IMR-90 (cell line): ENCODE measurements around the gene GUCY2F. TPM values are rescaled to one million over a fixed set of nuclear protein-coding genes. Genes with fewer than 3 reads are reported as not detected.

ENCODE experiments used
- ATAC-seq: fragments of 200-7000 bp; cut with Tn5 transposase; 2 replicates; pipeline ENCODE4 v1.9.1; 2020; ENCODE audit warnings: low read depth, mild to moderate bottlenecking, moderate library complexity
- BruUV-seq: library from RNA; stranded (reverse); fragments of 400-500 nt; replicated peaks from 2 replicates; lab custom pipeline; 2021; lab: Mats Ljungman, UMichigan
- CTCF ChIA-PET: fragments of 300-600 bp; formaldehyde crosslinking; extraction: SDS; loops from one replicate; lab custom pipeline; 2021; ENCODE audit warnings: antibody characterized with exemption; lab: Yijun Ruan, JAX
- POLR2A ChIA-PET: fragments of 300-600 bp; sonication (Branson Sonifier 250); formaldehyde crosslinking; loops from one replicate; lab custom pipeline; 2022; ENCODE audit warnings: antibody characterized with exemption; ENCODE audit not compliant: unreplicated experiment; lab: Charles Lee
- DNase-seq: peaks from one replicate; pipeline ENCODE4 v3.0.0; 2013
- H2AFZ ChIP-seq: replicated peaks from 2 replicates; pipeline ENCODE3; 2013; ENCODE audit warnings: low read length, mild to moderate bottlenecking; ENCODE audit not compliant: poor library complexity
- H2AK5ac ChIP-seq: 2 replicates; pipeline ENCODE4 v1.6.1; 2013; ENCODE audit warnings: low read depth, low read length, inconsistent platforms
- H2AK9ac ChIP-seq: replicated peaks from 2 replicates; pipeline ENCODE3; 2013; ENCODE audit warnings: mild to moderate bottlenecking, low read depth, low read length, moderate library complexity; ENCODE audit not compliant: poor library complexity
- H2BK120ac ChIP-seq: 2 replicates; pipeline ENCODE4 v1.6.1; 2013; ENCODE audit warnings: low read depth, low read length, inconsistent platforms
- H2BK15ac ChIP-seq: 3 replicates; pipeline ENCODE4 v1.6.1; 2013; ENCODE audit warnings: low read depth, low read length, inconsistent platforms
- H2BK20ac ChIP-seq: 2 replicates; pipeline ENCODE4 v1.6.1; 2013; ENCODE audit warnings: low read depth, mild to moderate bottlenecking, inconsistent platforms, low read length, moderate library complexity
- H2BK5ac ChIP-seq: 2 replicates; pipeline ENCODE4 v1.6.1; 2013; ENCODE audit warnings: mild to moderate bottlenecking, low read depth, low read length, inconsistent platforms; ENCODE audit not compliant: poor library complexity, severe bottlenecking
- H3K14ac ChIP-seq: replicated peaks from 2 replicates; pipeline ENCODE4 v1.6.1; 2013; ENCODE audit warnings: low read depth, low read length, inconsistent platforms
- H3K18ac ChIP-seq: 2 replicates; pipeline ENCODE4 v1.6.1; 2013; ENCODE audit warnings: low read depth, low read length, control low read depth
- H3K23ac ChIP-seq: 2 replicates; pipeline ENCODE4 v1.6.1; 2013; ENCODE audit warnings: low read depth, low read length, inconsistent platforms
- H3K27ac ChIP-seq: 2 replicates; pipeline ENCODE4 v1.5.1; 2013; ENCODE audit warnings: mild to moderate bottlenecking, control low read depth, low read length; ENCODE audit not compliant: insufficient read depth
- H3K27me3 ChIP-seq: 2 replicates; pipeline ENCODE4 v1.6.1; 2013; ENCODE audit warnings: low read length; ENCODE audit not compliant: control insufficient read depth, insufficient read depth
- H3K36me3 ChIP-seq: 2 replicates; pipeline ENCODE4 v1.6.1; 2013; ENCODE audit warnings: low read length, mixed read lengths; ENCODE audit not compliant: control insufficient read depth, insufficient read depth
- H3K4ac ChIP-seq: 2 replicates; pipeline ENCODE4 v1.6.1; 2013; ENCODE audit warnings: low read depth, low read length, inconsistent platforms
- H3K4me1 ChIP-seq: 2 replicates; pipeline ENCODE4 v1.6.1; 2013; ENCODE audit warnings: low read length, mixed read lengths; ENCODE audit not compliant: control insufficient read depth, insufficient read depth
- H3K4me2 ChIP-seq: 2 replicates; pipeline ENCODE4 v1.6.1; 2013; ENCODE audit warnings: low read depth, mild to moderate bottlenecking, control low read depth, low read length, moderate library complexity
- H3K4me3 ChIP-seq: 2 replicates; pipeline ENCODE4 v1.5.1; 2013; ENCODE audit warnings: low read depth, mild to moderate bottlenecking, control low read depth, low read length, moderate library complexity; ENCODE audit not compliant: insufficient read depth
- H3K56ac ChIP-seq: 2 replicates; pipeline ENCODE4 v1.6.1; 2013; ENCODE audit warnings: low read length, inconsistent platforms; ENCODE audit not compliant: insufficient read depth; ENCODE audit errors: extremely low read depth
- H3K79me1 ChIP-seq, 2 experiments: 2 replicates each; pipeline ENCODE4 v1.6.1; 2013; ENCODE audit warnings: low read length in 2 of 2, inconsistent platforms in 1 of 2, low read depth in 1 of 2
- H3K9ac ChIP-seq: 2 replicates; pipeline ENCODE4 v1.6.1; 2013; ENCODE audit warnings: low read depth, low read length, control low read depth
- H3K9me1 ChIP-seq: 2 replicates; pipeline ENCODE4 v1.6.1; 2013; ENCODE audit warnings: low read length, inconsistent platforms; ENCODE audit not compliant: insufficient read depth
- H3K9me3 ChIP-seq: 2 replicates; pipeline ENCODE4 v1.6.1; 2013; ENCODE audit warnings: low read length; ENCODE audit not compliant: control insufficient read depth, insufficient read depth
- H4K20me1 ChIP-seq: 2 replicates; pipeline ENCODE4 v1.6.1; 2013; ENCODE audit warnings: low read length, inconsistent platforms; ENCODE audit not compliant: insufficient read depth
- H4K5ac ChIP-seq: 2 replicates; pipeline ENCODE4 v1.6.1; 2013; ENCODE audit warnings: mild to moderate bottlenecking, low read depth, low read length, control low read depth
- H4K8ac ChIP-seq, 2 experiments: 2 replicates each; pipeline ENCODE4 v1.6.1; 2013; ENCODE audit warnings: low read depth in 2 of 2, low read length in 2 of 2, control low read depth in 1 of 2, inconsistent platforms in 1 of 2
- H4K91ac ChIP-seq: 2 replicates; pipeline ENCODE4 v1.6.1; 2013; ENCODE audit warnings: low read depth, low read length, inconsistent platforms; ENCODE audit not compliant: insufficient read depth
- CEBPB ChIP-seq: IDR thresholded peaks from 2 replicates; pipeline ENCODE4 v1.6.1; 2012; ENCODE audit warnings: low read depth, low read length, improper control_type of control experiment
- NFE2L2 ChIP-seq: fragments of 150-350 bp; IDR thresholded peaks from 2 replicates; pipeline ENCODE4 v1.6.1; 2016; ENCODE audit warnings: low read depth, mild to moderate bottlenecking, low read length
- WGBS, 2 experiments: methylation state at CpG; one replicate each; pipeline versions ENCODE4 v1.1.5 to v1.1.7; 2013; ENCODE audit warnings: missing lambda C conversion rate in 2 of 2; ENCODE audit not compliant: insufficient read length in 1 of 2; ENCODE audit errors: extremely low coverage in 2 of 2; 5-methylcytosine and 5-hydroxymethylcytosine counted together
- dilution Hi-C: fragments of 300-500 bp; cut with HindIII; formaldehyde crosslinking; loops from one replicate; pipeline ENCODE4 v1.14.3; 2018; ENCODE audit warnings: low sequenced_read_pairs; ENCODE audit not compliant: unreplicated experiment
- in situ Hi-C: fragments of 300-500 bp; cut with MboI; formaldehyde crosslinking; loops from 3 replicates; pipeline ENCODE4 v1.14.3; 2019; ENCODE audit warnings: low sequenced_read_pairs, inconsistent platforms, mixed read lengths
- intact Hi-C: fragments of 100-400 bp; cut with micrococcal nuclease; formaldehyde crosslinking; loops from 2 replicates; pipeline ENCODE4 v1.10.0; 2022
- polyA plus RNA-seq, 3 experiments: library from polyadenylated mRNA; depleted of rRNA; stranded (reverse); fragments of >200 nt; gene quantifications; 2 replicates each; pipeline ENCODE4 v1.2.3, GENCODE V29; 2012; ENCODE audit warnings: low replicate concordance in 1 of 3
- total RNA-seq: library from RNA; depleted of rRNA; stranded (reverse); fragments of >200 nt; gene quantifications from 2 replicates; pipeline ENCODE4 v1.2.3, GENCODE V29; 2012

Gene GUCY2F
- total and polyA plus RNA-seq, 2 of the 4 experiments (the other 2 are of a cell fraction): not detected

- no peak overlapping the region for H3K4ac ChIP-seq
- POLR2A ChIA-PET: no interaction called here
- H4K20me1 ChIP-seq: no peaks in the 10 kb centered on the region
- H3K18ac ChIP-seq: no peak overlapping the region
- BruUV-seq: no TSS peak
- H2AFZ ChIP-seq: no peak overlapping the region
- intact Hi-C loops: no loop called here
- H3K27me3 ChIP-seq: peaks cover 2% of the 10 kb centered on the region; the same call in 1 of the 2 replicates
- no CpG with 5 or more reads among the region's 2 CpGs for WGBS, 2 experiments
- no peak overlapping the region for H4K91ac ChIP-seq
- dilution Hi-C loops: no loop called here
- no peaks in the 10 kb centered on the region for H3K9me3 ChIP-seq
- H2BK5ac ChIP-seq: no peak overlapping the region
- H3K23ac ChIP-seq: no peak overlapping the region
- H4K8ac ChIP-seq: no peak overlapping the region
- no peak overlapping the region for H2BK15ac ChIP-seq
- H3K4me1 ChIP-seq: no peaks in the 10 kb centered on the region
- no peak overlapping the region for H2AK5ac ChIP-seq
- CTCF ChIA-PET: no interaction called here
- TF ChIP-seq CEBPB (no peak), NFE2L2 (no peak)
- no peaks in the 10 kb centered on the region for H3K36me3 ChIP-seq
- ATAC-seq: no peak
- H3K9me1 ChIP-seq: no peaks in the 10 kb centered on the region
- no peak overlapping the region for H3K9ac ChIP-seq
- H2BK120ac ChIP-seq: no peak overlapping the region
- no peak overlapping the region for H3K4me2 ChIP-seq
- in situ Hi-C loops: no loop called here
- no peak for DNase-seq
- no peak overlapping the region for H3K4me3 ChIP-seq
- H3K56ac ChIP-seq: no peak overlapping the region
- no peaks in the 10 kb centered on the region for H3K79me1 ChIP-seq
- no peak overlapping the region for H3K27ac ChIP-seq
- H3K14ac ChIP-seq: no peak overlapping the region
- no peak overlapping the region for H4K5ac ChIP-seq
- no peak overlapping the region for H2AK9ac ChIP-seq
- no peak overlapping the region for H2BK20ac ChIP-seq
Measured at GRCh38 chrX:109409181-109409580, 72.7 kb downstream of the GUCY2F start.
